ENCODE measurements around the gene NSD1.
"Not testable (repeated sequence)": the region's sequence is repeated elsewhere in the genome, so short reads cannot be mapped to it uniquely, and the experiment has no call there.

NSD1 gene

GRCh38 chr5:177334781-177335700, 201.5 kb downstream of the NSD1 start:
- Histone ChIP-seq H3K4me1 (ENCODE audit: control insufficient read depth, insufficient read depth, low read length) (peaks cover 30% of the 10 kb centered on the region), H3K27me3 (ENCODE audit: control insufficient read depth, insufficient read depth, low read length) (no peaks in the 10 kb centered on the region), H3K4me3 (ENCODE audit: low read depth, low read length) (no peak overlapping the region), H3K9me3 (ENCODE audit: control insufficient read depth, insufficient read depth, low read depth, low read length) (no peaks in the 10 kb centered on the region), H3K9ac (ENCODE audit: low read length) (no peak overlapping the region), H3K36me3 (ENCODE audit: control insufficient read depth, insufficient read depth, low read length) (peaks cover 86% of the 10 kb centered on the region), H3K27ac (ENCODE audit: low read depth, low read length) (no peak overlapping the region)

- H3K9me3 ChIP-seq (ENCODE audit: control insufficient read depth, insufficient read depth, low read depth, low read length) = no peaks in the 10 kb centered on the region
- no peak overlapping the region for H3K4me3 ChIP-seq (ENCODE audit: low read depth, low read length)
- peaks cover 33% of the 10 kb centered on the region for H3K4me1 ChIP-seq (ENCODE audit: control insufficient read depth, insufficient read depth, low read length)
- H3K27ac ChIP-seq (ENCODE audit: low read depth, low read length) = no peak overlapping the region
- no peak overlapping the region for H3K9ac ChIP-seq (ENCODE audit: low read length)
- peaks cover 80% of the 10 kb centered on the region for H3K36me3 ChIP-seq (ENCODE audit: control insufficient read depth, insufficient read depth, low read length)
- H3K27me3 ChIP-seq (ENCODE audit: control insufficient read depth, insufficient read depth, low read length) = no peaks in the 10 kb centered on the region
Observed at GRCh38 chr5:177335701-177336065, 202.1 kb downstream of the NSD1 start.

- Histone ChIP-seq H3K9ac (ENCODE audit: low read length) (no peak overlapping the region), H3K27ac (ENCODE audit: low read depth, low read length) (peak overlapping the region; percentile 67; the same call in 1 of the 2 replicates), H3K27me3 (ENCODE audit: control insufficient read depth, insufficient read depth, low read length) (no peaks in the 10 kb centered on the region), H3K9me3 (ENCODE audit: control insufficient read depth, insufficient read depth, low read depth, low read length) (no peaks in the 10 kb centered on the region), H3K4me1 (ENCODE audit: control insufficient read depth, insufficient read depth, low read length) (peaks cover 33% of the 10 kb centered on the region), H3K4me3 (ENCODE audit: low read depth, low read length) (no peak overlapping the region), H3K36me3 (ENCODE audit: control insufficient read depth, insufficient read depth, low read length) (peaks cover 77% of the 10 kb centered on the region)
Observed at GRCh38 chr5:177336112-177336511, 202.5 kb downstream of the NSD1 start.

GRCh38 chr5:177336603-177337494, 203.3 kb downstream of the NSD1 start:
- Histone ChIP-seq H3K9me3 (ENCODE audit: control insufficient read depth, insufficient read depth, low read depth, low read length) (no peaks in the 10 kb centered on the region), H3K27me3 (ENCODE audit: control insufficient read depth, insufficient read depth, low read length) (no peaks in the 10 kb centered on the region), H3K9ac (ENCODE audit: low read length) (peak overlapping the region; percentile 5)

GRCh38 chr5:177338251-177339106, 204.9 kb downstream of the NSD1 start:
- H3K4me3 ChIP-seq (ENCODE audit: low read depth, low read length) = no peak overlapping the region
- H3K4me1 ChIP-seq (ENCODE audit: control insufficient read depth, insufficient read depth, low read length) = peaks cover 33% of the 10 kb centered on the region
- H3K9ac ChIP-seq (ENCODE audit: low read length) = peak overlapping the region; percentile 23
- H3K36me3 ChIP-seq (ENCODE audit: control insufficient read depth, insufficient read depth, low read length) = peaks cover 63% of the 10 kb centered on the region
- H3K27me3 ChIP-seq (ENCODE audit: control insufficient read depth, insufficient read depth, low read length) = no peaks in the 10 kb centered on the region
- H3K9me3 ChIP-seq (ENCODE audit: control insufficient read depth, insufficient read depth, low read depth, low read length) = no peaks in the 10 kb centered on the region
- H3K27ac ChIP-seq (ENCODE audit: low read depth, low read length) = peak overlapping the region; percentile 39; the same call in 1 of the 2 replicates

More at GRCh38 chr5:177336603-177337494, 203.3 kb downstream of the NSD1 start:
- Histone ChIP-seq H3K4me1 (ENCODE audit: control insufficient read depth, insufficient read depth, low read length) (peaks cover 33% of the 10 kb centered on the region), H3K36me3 (ENCODE audit: control insufficient read depth, insufficient read depth, low read length) (peaks cover 76% of the 10 kb centered on the region), H3K27ac (ENCODE audit: low read depth, low read length) (peak overlapping the region; percentile 67; the same call in 1 of the 2 replicates), H3K4me3 (ENCODE audit: low read depth, low read length) (no peak overlapping the region)

GRCh38 chr5:177339107-177339638, 205.6 kb downstream of the NSD1 start:
- Histone ChIP-seq H3K4me1 (ENCODE audit: control insufficient read depth, insufficient read depth, low read length) (peaks cover 33% of the 10 kb centered on the region), H3K4me3 (ENCODE audit: low read depth, low read length) (no peak overlapping the region), H3K36me3 (ENCODE audit: control insufficient read depth, insufficient read depth, low read length) (peaks cover 59% of the 10 kb centered on the region), H3K9me3 (ENCODE audit: control insufficient read depth, insufficient read depth, low read depth, low read length) (no peaks in the 10 kb centered on the region), H3K27me3 (ENCODE audit: control insufficient read depth, insufficient read depth, low read length) (no peaks in the 10 kb centered on the region), H3K9ac (ENCODE audit: low read length) (peak overlapping the region; percentile 31), H3K27ac (ENCODE audit: low read depth, low read length) (peak overlapping the region; percentile 62; the same call in 1 of the 2 replicates)

GRCh38 chr5:177343000-177343399, 209.4 kb downstream of the NSD1 start:
- not testable (repeated sequence) for H3K9me3 ChIP-seq (ENCODE audit: control insufficient read depth, insufficient read depth, low read depth, low read length); H3K27ac ChIP-seq (ENCODE audit: low read depth, low read length); H3K4me3 ChIP-seq (ENCODE audit: low read depth, low read length); H3K9ac ChIP-seq (ENCODE audit: low read length); H3K27me3 ChIP-seq (ENCODE audit: control insufficient read depth, insufficient read depth, low read length)
- peaks cover 14% of the 10 kb centered on the region; the same call in 1 of the 2 replicates for H3K4me1 ChIP-seq (ENCODE audit: control insufficient read depth, insufficient read depth, low read length)
- H3K36me3 ChIP-seq (ENCODE audit: control insufficient read depth, insufficient read depth, low read length) = peaks cover 34% of the 10 kb centered on the region

GRCh38 chr5:177343777-177344176, 210.2 kb downstream of the NSD1 start:
- Histone ChIP-seq H3K36me3 (ENCODE audit: control insufficient read depth, insufficient read depth, low read length) (peaks cover 29% of the 10 kb centered on the region), H3K9me3 (ENCODE audit: control insufficient read depth, insufficient read depth, low read depth, low read length) (no peaks in the 10 kb centered on the region), H3K9ac (ENCODE audit: low read length) (no peak overlapping the region), H3K4me3 (ENCODE audit: low read depth, low read length) (no peak overlapping the region), H3K27me3 (ENCODE audit: control insufficient read depth, insufficient read depth, low read length) (no peaks in the 10 kb centered on the region), H3K4me1 (ENCODE audit: control insufficient read depth, insufficient read depth, low read length) (peaks cover 13% of the 10 kb centered on the region; the same call in 1 of the 2 replicates), H3K27ac (ENCODE audit: low read depth, low read length) (no peak overlapping the region)

- no peak overlapping the region for H3K4me3 ChIP-seq (ENCODE audit: low read depth, low read length)
- H3K36me3 ChIP-seq (ENCODE audit: control insufficient read depth, insufficient read depth, low read length) = peaks cover 38% of the 10 kb centered on the region
- H3K4me1 ChIP-seq (ENCODE audit: control insufficient read depth, insufficient read depth, low read length) = peaks cover 15% of the 10 kb centered on the region; the same call in 1 of the 2 replicates
- no peak overlapping the region for H3K9ac ChIP-seq (ENCODE audit: low read length)
- H3K27me3 ChIP-seq (ENCODE audit: control insufficient read depth, insufficient read depth, low read length) = no peaks in the 10 kb centered on the region
- no peak overlapping the region for H3K27ac ChIP-seq (ENCODE audit: low read depth, low read length)
- no peaks in the 10 kb centered on the region for H3K9me3 ChIP-seq (ENCODE audit: control insufficient read depth, insufficient read depth, low read depth, low read length)
Observed at GRCh38 chr5:177344891-177345290, 211.3 kb downstream of the NSD1 start.

GRCh38 chr5:177346820-177347219, 213.2 kb downstream of the NSD1 start:
- Histone ChIP-seq H3K4me1 (ENCODE audit: control insufficient read depth, insufficient read depth, low read length) (peaks cover 21% of the 10 kb centered on the region), H3K27ac (ENCODE audit: low read depth, low read length) (no peak overlapping the region), H3K36me3 (ENCODE audit: control insufficient read depth, insufficient read depth, low read length) (peaks cover 34% of the 10 kb centered on the region), H3K27me3 (ENCODE audit: control insufficient read depth, insufficient read depth, low read length) (no peaks in the 10 kb centered on the region), H3K4me3 (ENCODE audit: low read depth, low read length) (no peak overlapping the region), H3K9ac (ENCODE audit: low read length) (no peak overlapping the region), H3K9me3 (ENCODE audit: control insufficient read depth, insufficient read depth, low read depth, low read length) (no peaks in the 10 kb centered on the region)

Data from HUES6 (cell line).